GM18951 (cell line): ENCODE results near the gene SLC9C1.

Experiments
- POLR2A ChIP-seq: IDR thresholded peaks from 4 replicates; pipeline ENCODE4 v1.6.1; 2011; ENCODE audit warnings: mild to moderate bottlenecking; ENCODE audit not compliant: insufficient read length, insufficient read depth; ENCODE audit errors: extremely low read depth
- in situ Hi-C: fragments of 300-500 bp; cut with MboI; formaldehyde crosslinking; loops from one replicate; pipeline ENCODE4 v1.12.0; 2022; ENCODE audit warnings: low sequenced_read_pairs, mixed read lengths, inconsistent platforms; ENCODE audit not compliant: unreplicated experiment

The SLC9C1 gene

GRCh38 chr3:112116748-112117186, 177.2 kb downstream of the SLC9C1 start:
- TF ChIP-seq POLR2A = no peak
- in situ Hi-C loops = loop anchor here (10.0 kb wide), 1 partner anchor 208 kb away; no protein-coding TSS in a partner anchor

- TF ChIP-seq POLR2A = no peak
- in situ Hi-C loops = loop anchor here (10.0 kb wide), 1 partner anchor 209 kb away; no protein-coding TSS in a partner anchor
Observed at GRCh38 chr3:112115806-112116383, 178.1 kb downstream of the SLC9C1 start.

GRCh38 chr3:112115161-112115739, 178.8 kb downstream of the SLC9C1 start:
- in situ Hi-C loops = loop anchor here (10.0 kb wide), 1 partner anchor 210 kb away; no protein-coding TSS in a partner anchor
- TF ChIP-seq POLR2A = no peak

- no peak for TF ChIP-seq POLR2A
- in situ Hi-C loops = loop anchor here (10.0 kb wide), 1 partner anchor 210 kb away; no protein-coding TSS in a partner anchor
Observed at GRCh38 chr3:112114576-112115160, 179.3 kb downstream of the SLC9C1 start.

- in situ Hi-C loops = loop anchor here (10.0 kb wide), 1 partner anchor 213 kb away; no protein-coding TSS in a partner anchor
- TF ChIP-seq POLR2A = no peak
Observed at GRCh38 chr3:112111785-112112402, 182.1 kb downstream of the SLC9C1 start.

GRCh38 chr3:112109322-112109721, 184.7 kb downstream of the SLC9C1 start:
- in situ Hi-C loops = no loop called here
- no peak for TF ChIP-seq POLR2A

- no peak for TF ChIP-seq POLR2A
- in situ Hi-C loops = no loop called here
Observed at GRCh38 chr3:112104774-112105173, 189.2 kb downstream of the SLC9C1 start.

- in situ Hi-C loops = no loop called here
- TF ChIP-seq POLR2A = no peak
Observed at GRCh38 chr3:112101916-112102315, 192.1 kb downstream of the SLC9C1 start.

GRCh38 chr3:112097378-112097777, 196.6 kb downstream of the SLC9C1 start:
- in situ Hi-C loops = no loop called here
- no peak for TF ChIP-seq POLR2A

- in situ Hi-C loops = no loop called here
- no peak for TF ChIP-seq POLR2A
Observed at GRCh38 chr3:112096176-112096575, 197.8 kb downstream of the SLC9C1 start.

- in situ Hi-C loops = no loop called here
- TF ChIP-seq POLR2A = no peak
Observed at GRCh38 chr3:112095731-112096130, 198.3 kb downstream of the SLC9C1 start.

GRCh38 chr3:112093180-112093522, 200.9 kb downstream of the SLC9C1 start:
- no peak for TF ChIP-seq POLR2A
- in situ Hi-C loops = no loop called here

GRCh38 chr3:112092496-112093179, 201.4 kb downstream of the SLC9C1 start:
- no peak for TF ChIP-seq POLR2A
- in situ Hi-C loops = no loop called here
